ENCODE results near the gene KRR1. TPM values are rescaled to one million over a fixed set of nuclear protein-coding genes. Genes with fewer than 3 reads are reported as not detected.

KRR1 gene
- total RNA-seq, 1 experiment from 2014 or later = 114 TPM

DNA sequence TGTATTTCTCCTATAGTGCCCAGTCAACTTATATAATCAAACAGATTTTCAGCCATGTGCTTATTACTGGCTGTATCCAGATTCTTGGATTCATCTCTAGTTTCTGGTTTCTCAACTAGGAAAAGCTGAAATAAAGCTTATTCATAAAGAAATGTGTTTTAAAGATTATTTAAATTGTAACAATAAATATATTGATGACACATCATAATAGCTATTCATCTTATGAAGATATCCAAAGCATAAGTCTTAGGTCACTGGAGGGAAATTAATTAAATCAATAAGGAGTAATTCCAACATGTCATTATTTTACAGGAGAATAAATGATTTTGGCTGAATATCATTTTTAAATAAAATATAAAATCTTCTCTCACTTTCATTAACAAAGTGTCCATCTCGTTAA lies 32.1 kb upstream of the KRR1 start:
- no peaks in the 10 kb centered on the region for H3K9me3 Mint-ChIP-seq (ENCODE audit: low read depth, unreplicated experiment)
- TF ChIP-seq, protein P1, sequence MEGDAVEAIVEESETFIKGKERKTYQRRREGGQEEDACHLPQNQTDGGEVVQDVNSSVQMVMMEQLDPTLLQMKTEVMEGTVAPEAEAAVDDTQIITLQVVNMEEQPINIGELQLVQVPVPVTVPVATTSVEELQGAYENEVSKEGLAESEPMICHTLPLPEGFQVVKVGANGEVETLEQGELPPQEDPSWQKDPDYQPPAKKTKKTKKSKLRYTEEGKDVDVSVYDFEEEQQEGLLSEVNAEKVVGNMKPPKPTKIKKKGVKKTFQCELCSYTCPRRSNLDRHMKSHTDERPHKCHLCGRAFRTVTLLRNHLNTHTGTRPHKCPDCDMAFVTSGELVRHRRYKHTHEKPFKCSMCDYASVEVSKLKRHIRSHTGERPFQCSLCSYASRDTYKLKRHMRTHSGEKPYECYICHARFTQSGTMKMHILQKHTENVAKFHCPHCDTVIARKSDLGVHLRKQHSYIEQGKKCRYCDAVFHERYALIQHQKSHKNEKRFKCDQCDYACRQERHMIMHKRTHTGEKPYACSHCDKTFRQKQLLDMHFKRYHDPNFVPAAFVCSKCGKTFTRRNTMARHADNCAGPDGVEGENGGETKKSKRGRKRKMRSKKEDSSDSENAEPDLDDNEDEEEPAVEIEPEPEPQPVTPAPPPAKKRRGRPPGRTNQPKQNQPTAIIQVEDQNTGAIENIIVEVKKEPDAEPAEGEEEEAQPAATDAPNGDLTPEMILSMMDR (IDR thresholded peaks at IDR 0.05; ENCODE audit: unreplicated experiment) = no peak
- no peak for DNase-seq
- no peaks in the 10 kb centered on the region for H3K36me3 Mint-ChIP-seq (ENCODE audit: insufficient read depth, unreplicated experiment)
- intact Hi-C loops (cut with micrococcal nuclease; ENCODE audit: unreplicated experiment) = no loop called here
- no peaks in the 10 kb centered on the region for H3K27me3 Mint-ChIP-seq (ENCODE audit: unreplicated experiment)
- no TSS peak for BruUV-seq (replicated peaks)
- no peak overlapping the region for H3K4me3 Mint-ChIP-seq (ENCODE audit: low read depth, unreplicated experiment)
- no peak overlapping the region for H3K27ac Mint-ChIP-seq (ENCODE audit: unreplicated experiment)
- CTCF ChIA-PET = no interaction called here
- peaks cover 1% of the 10 kb centered on the region for H3K4me1 Mint-ChIP-seq (ENCODE audit: low read depth, unreplicated experiment)

DNA sequence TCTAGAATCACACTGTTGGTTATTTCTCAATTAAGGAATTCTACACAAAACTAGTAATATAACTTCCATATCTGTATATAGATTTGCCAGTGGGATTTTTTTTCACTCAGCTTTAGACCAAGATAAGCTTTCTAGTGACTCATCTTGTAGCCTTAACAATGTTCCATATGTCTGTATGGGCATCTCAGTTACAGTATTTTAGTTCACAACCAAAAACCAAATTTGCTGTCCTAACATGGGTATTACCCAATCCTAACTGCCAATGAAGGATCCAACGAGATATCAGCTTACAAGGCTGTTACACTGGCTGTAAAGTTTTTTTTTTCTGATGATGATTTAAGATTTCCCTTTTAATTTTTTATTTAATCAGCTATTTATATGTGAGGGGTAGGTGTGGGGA lies 31.5 kb upstream of the KRR1 start:
- H3K9me3 Mint-ChIP-seq (ENCODE audit: low read depth, unreplicated experiment) = no peaks in the 10 kb centered on the region
- H3K4me1 Mint-ChIP-seq (ENCODE audit: low read depth, unreplicated experiment) = no peaks in the 10 kb centered on the region
- no peaks in the 10 kb centered on the region for H3K36me3 Mint-ChIP-seq (ENCODE audit: insufficient read depth, unreplicated experiment)
- TF ChIP-seq, protein P1 (IDR thresholded peaks at IDR 0.05; ENCODE audit: unreplicated experiment) = no peak
- H3K4me3 Mint-ChIP-seq (ENCODE audit: low read depth, unreplicated experiment) = no peak overlapping the region
- intact Hi-C loops (cut with micrococcal nuclease; ENCODE audit: unreplicated experiment) = no loop called here
- no TSS peak for BruUV-seq (replicated peaks)
- DNase-seq = no peak
- CTCF ChIA-PET = interaction anchor here (0.6 kb wide), 1 partner anchor 74 kb away, joined by 4 read pairs; no protein-coding TSS in a partner anchor
- no peaks in the 10 kb centered on the region for H3K27me3 Mint-ChIP-seq (ENCODE audit: unreplicated experiment)
- no peak overlapping the region for H3K27ac Mint-ChIP-seq (ENCODE audit: unreplicated experiment)

DNA sequence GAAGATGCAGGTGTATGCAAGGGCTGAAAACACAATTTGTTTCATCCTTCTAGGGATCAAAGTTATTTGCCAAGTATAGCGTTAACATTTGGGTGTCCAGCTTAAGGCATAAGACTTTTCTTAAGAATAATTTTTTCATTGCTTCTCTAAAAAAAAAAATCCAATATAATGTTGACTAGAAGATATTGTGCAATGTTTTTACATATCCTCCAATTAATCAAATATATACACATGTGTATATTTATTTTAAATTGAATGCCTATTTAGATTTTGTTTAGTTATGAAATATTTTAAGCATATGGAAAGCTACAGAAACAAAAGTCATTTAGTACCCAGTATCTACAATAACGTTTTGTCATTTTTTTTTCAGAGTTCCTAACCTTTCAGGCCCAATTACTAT lies 28.5 kb upstream of the KRR1 start:
- no TSS peak for BruUV-seq (replicated peaks)
- H3K4me1 Mint-ChIP-seq (ENCODE audit: low read depth, unreplicated experiment) = no peaks in the 10 kb centered on the region
- no peak overlapping the region for H3K27ac Mint-ChIP-seq (ENCODE audit: unreplicated experiment)
- no peak overlapping the region for H3K4me3 Mint-ChIP-seq (ENCODE audit: low read depth, unreplicated experiment)
- DNase-seq = no peak
- H3K36me3 Mint-ChIP-seq (ENCODE audit: insufficient read depth, unreplicated experiment) = no peaks in the 10 kb centered on the region
- TF ChIP-seq, protein P1 (IDR thresholded peaks at IDR 0.05; ENCODE audit: unreplicated experiment) = no peak
- H3K9me3 Mint-ChIP-seq (ENCODE audit: low read depth, unreplicated experiment) = no peaks in the 10 kb centered on the region
- CTCF ChIA-PET = no interaction called here
- H3K27me3 Mint-ChIP-seq (ENCODE audit: unreplicated experiment) = no peaks in the 10 kb centered on the region
- intact Hi-C loops (cut with micrococcal nuclease; ENCODE audit: unreplicated experiment) = no loop called here

DNA sequence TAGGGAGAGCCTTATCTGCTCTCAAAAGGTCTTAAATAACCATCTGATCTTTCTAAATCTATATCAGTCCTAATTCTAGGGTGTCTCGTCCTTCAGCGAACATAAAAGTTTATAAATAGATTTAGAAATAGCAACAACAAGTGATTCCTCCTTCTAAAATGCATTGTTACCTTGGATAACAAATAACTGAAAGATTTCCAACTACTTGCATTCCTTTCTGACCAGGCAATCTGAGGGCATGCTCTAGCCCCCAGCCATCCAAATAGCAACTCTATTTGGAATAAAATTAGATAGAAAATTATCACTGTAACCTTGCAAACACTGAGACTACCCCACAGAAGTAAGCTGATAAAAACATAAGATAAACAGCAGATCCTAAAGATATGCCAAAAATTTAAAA lies 21.8 kb upstream of the KRR1 start:
- no peak for DNase-seq
- H3K4me1 Mint-ChIP-seq (ENCODE audit: low read depth, unreplicated experiment) = no peaks in the 10 kb centered on the region
- H3K36me3 Mint-ChIP-seq (ENCODE audit: insufficient read depth, unreplicated experiment) = no peaks in the 10 kb centered on the region
- H3K27ac Mint-ChIP-seq (ENCODE audit: unreplicated experiment) = no peak overlapping the region
- H3K9me3 Mint-ChIP-seq (ENCODE audit: low read depth, unreplicated experiment) = no peaks in the 10 kb centered on the region
- TF ChIP-seq, protein P1 (IDR thresholded peaks at IDR 0.05; ENCODE audit: unreplicated experiment) = no peak
- BruUV-seq (replicated peaks) = no TSS peak
- intact Hi-C loops (cut with micrococcal nuclease; ENCODE audit: unreplicated experiment) = no loop called here
- CTCF ChIA-PET = no interaction called here
- no peak overlapping the region for H3K4me3 Mint-ChIP-seq (ENCODE audit: low read depth, unreplicated experiment)
- no peaks in the 10 kb centered on the region for H3K27me3 Mint-ChIP-seq (ENCODE audit: unreplicated experiment)
